ENCODE data around the gene KIAA0513.

KIAA0513 gene

DNA sequence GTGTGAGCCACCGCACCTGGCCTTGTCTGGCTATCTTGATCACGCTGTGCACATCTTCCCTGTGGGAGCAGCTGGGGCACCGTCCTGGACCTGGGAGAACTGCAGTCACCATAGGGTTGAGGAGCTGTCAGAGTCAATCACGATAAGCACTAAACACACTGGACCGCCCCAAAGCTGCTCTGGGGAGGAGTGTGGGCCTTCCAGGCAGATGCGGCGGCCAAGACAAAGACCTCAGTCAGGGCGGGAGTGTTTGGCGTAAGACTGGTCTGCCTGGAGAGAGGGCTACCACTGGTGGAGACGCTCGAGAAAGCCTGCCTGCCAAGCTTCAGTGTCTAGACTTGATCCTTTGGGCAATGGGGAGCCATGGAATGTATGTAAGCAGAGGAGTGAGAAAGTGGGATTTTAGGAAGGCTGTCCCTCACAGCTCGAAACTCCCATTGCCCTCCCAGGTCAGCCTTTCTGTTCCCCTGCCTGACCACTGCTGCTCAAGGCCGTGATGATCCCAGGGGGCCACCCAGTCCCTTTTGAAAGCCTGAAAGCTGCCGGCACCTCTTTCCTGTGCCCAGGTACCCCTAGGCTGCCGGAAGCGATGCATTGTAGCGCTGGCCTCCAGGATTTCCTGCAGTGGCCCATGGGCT lies 114.0 kb downstream of the KIAA0513 start:
- Histone ChIP-seq H3K9me3 (no peaks in the 10 kb centered on the region; the same call in 1 of the 2 replicates), H3K27me3 (no peaks in the 10 kb centered on the region), H3K36me3 (no peaks in the 10 kb centered on the region), H3K4me1 (peaks cover 11% of the 10 kb centered on the region), H3K4me3 (ENCODE audit: low read depth, low read length) (no peak overlapping the region)
- DNase-seq = no peak
- TF ChIP-seq, protein P1, sequence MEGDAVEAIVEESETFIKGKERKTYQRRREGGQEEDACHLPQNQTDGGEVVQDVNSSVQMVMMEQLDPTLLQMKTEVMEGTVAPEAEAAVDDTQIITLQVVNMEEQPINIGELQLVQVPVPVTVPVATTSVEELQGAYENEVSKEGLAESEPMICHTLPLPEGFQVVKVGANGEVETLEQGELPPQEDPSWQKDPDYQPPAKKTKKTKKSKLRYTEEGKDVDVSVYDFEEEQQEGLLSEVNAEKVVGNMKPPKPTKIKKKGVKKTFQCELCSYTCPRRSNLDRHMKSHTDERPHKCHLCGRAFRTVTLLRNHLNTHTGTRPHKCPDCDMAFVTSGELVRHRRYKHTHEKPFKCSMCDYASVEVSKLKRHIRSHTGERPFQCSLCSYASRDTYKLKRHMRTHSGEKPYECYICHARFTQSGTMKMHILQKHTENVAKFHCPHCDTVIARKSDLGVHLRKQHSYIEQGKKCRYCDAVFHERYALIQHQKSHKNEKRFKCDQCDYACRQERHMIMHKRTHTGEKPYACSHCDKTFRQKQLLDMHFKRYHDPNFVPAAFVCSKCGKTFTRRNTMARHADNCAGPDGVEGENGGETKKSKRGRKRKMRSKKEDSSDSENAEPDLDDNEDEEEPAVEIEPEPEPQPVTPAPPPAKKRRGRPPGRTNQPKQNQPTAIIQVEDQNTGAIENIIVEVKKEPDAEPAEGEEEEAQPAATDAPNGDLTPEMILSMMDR (IDR thresholded peaks at IDR 0.05; ENCODE audit: low read depth, low read length) = no peak

DNA sequence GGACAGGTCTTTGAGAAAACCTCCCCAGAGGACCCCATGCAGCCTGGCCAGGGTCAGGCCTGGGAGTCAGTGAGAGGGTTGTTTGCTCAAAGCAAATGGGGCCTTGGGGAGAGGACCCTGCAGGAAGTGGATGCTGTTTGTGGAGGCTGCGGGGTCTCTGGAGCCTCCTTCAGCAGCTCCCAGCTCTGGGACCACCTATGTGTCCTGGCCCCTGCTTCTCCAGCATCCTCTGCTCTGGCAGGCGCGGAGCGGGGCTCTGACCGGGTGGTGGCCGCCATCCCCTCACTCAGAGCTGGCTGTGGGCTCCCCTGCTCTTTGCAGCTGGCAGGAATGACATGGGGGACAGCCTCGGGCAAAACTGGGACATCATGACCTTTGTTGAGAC lies 114.5 kb downstream of the KIAA0513 start:
- Histone ChIP-seq H3K36me3 (no peaks in the 10 kb centered on the region), H3K4me1 (peaks cover 9% of the 10 kb centered on the region), H3K27me3 (no peaks in the 10 kb centered on the region), H3K4me3 (ENCODE audit: low read depth, low read length) (no peak overlapping the region), H3K9me3 (no peaks in the 10 kb centered on the region; the same call in 1 of the 2 replicates)
- DNase-seq = no peak
- TF ChIP-seq, protein P1 (IDR thresholded peaks at IDR 0.05; ENCODE audit: low read depth, low read length) = no peak

GRCh38 chr16:85142771-85143211 lies 115.2 kb downstream of the KIAA0513 start:
- Histone ChIP-seq H3K4me3 (ENCODE audit: low read depth, low read length) (no peak overlapping the region), H3K9me3 (no peaks in the 10 kb centered on the region; the same call in 1 of the 2 replicates), H3K27me3 (no peaks in the 10 kb centered on the region), H3K4me1 (peaks cover 11% of the 10 kb centered on the region), H3K36me3 (no peaks in the 10 kb centered on the region)
- TF ChIP-seq, protein P1 (IDR thresholded peaks at IDR 0.05; ENCODE audit: low read depth, low read length) = no peak
- no peak for DNase-seq
